ENCODE data around the gene ACTR1A. TPM values are rescaled to one million over a fixed set of nuclear protein-coding genes. Genes with fewer than 3 reads are reported as not detected.

The ACTR1A gene
- total and polyA plus RNA-seq, 9 of the 15 experiments (the other 6 are each of a cell fraction or from before 2014, with no cell fraction given) = 36.3 to 77.2 (median 49.6) TPM

DNA sequence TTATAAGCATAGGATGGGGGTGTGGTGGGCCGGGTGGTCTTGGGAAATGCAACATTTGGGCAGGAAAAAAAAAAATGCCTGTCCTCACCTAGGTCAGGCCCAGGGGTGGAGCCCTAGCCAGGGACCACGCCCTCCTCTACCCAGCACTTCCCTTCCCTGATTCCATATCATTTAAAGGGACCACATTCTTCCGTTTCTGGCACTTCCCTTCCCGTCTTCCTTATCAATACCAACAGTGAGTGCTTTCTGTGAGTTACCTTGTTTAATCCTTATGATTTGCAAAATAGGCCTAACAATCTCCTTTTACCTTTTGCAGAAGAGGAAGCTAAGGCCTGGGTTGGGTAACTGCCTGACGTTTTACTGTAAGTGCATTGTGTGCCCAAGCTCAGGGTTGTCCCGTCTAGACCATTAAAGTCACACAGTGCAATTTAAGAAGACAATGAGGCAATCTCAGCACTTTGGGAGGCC lies 34.5 kb downstream of the ACTR1A start:
- peak overlapping the region; percentile 13 for H3K27ac ChIP-seq (ENCODE audit: extremely low read depth, low read depth, low read length)
- DNase-seq (ENCODE audit: extremely low read depth in 1 of 4, low spot score in 3 of 4) (peak; percentile 35 to 67 (median 44)), ATAC-seq (peak; percentile 77), FAIRE-seq (peak; percentile 78)
- H3K9ac ChIP-seq (ENCODE audit: insufficient read depth in 1 of 2, low read depth in 2 of 2, low read length in 2 of 2) = peak overlapping the region; percentile 18 to 61; a peak in 2 of 4 replicates
- WGBS (ENCODE audit: insufficient coverage, low coverage, missing lambda C conversion rate) = 0% methylated on average over 4 of the region's 6 CpGs
- no TSS peak for BruUV-seq (replicated peaks)
- peak overlapping the region; percentile 29; the same call in 1 of the 2 replicates for H3K4me3 ChIP-seq
- H3K4me2 ChIP-seq (ENCODE audit: insufficient read depth, low read length) = peak overlapping the region; percentile 67
- H3K27me3 ChIP-seq (ENCODE audit: control insufficient read depth in 2 of 2, insufficient read depth in 2 of 2, low read length in 2 of 2) = no peaks in the 10 kb centered on the region
- peak overlapping the region; percentile 85 for H2AFZ ChIP-seq (ENCODE audit: low read depth, low read length)
- H3K9me1 ChIP-seq (ENCODE audit: control insufficient read depth, insufficient read depth, low read length) = no peaks in the 10 kb centered on the region
- H3K9me3 ChIP-seq (replicated peaks; ENCODE audit: control insufficient read depth, insufficient read depth, low read depth, low read length) = no peaks in the 10 kb centered on the region
- H3K4me1 ChIP-seq (replicated peaks in 1 of 2; ENCODE audit: control insufficient read depth in 2 of 2, insufficient read depth in 2 of 2, low read length in 2 of 2) = peaks cover 12 to 21% of the 10 kb centered on the region in 2 experiments
- no peaks in the 10 kb centered on the region for H4K20me1 ChIP-seq (replicated peaks; ENCODE audit: control insufficient read depth, insufficient read depth, low read length)
- no peaks in the 10 kb centered on the region for H3K79me2 ChIP-seq (ENCODE audit: control insufficient read depth, insufficient read depth, low read length)
- in situ Hi-C loops (cut with MboI) = no loop called here
- intact Hi-C loops (cut with micrococcal nuclease) = no loop called here
- POLR2A ChIA-PET = interaction anchor here (0.6 to 1.6 kb wide), 4 partner anchors 11 to 1609 kb away, joined by 3 to 6 read pairs (median 4); no protein-coding TSS in a partner anchor
- CTCF ChIA-PET (ENCODE audit: low intra/inter-chr PET ratio) = no interaction called here
- H3K36me3 ChIP-seq (ENCODE audit: control insufficient read depth, insufficient read depth, low read length) = no peaks in the 10 kb centered on the region
- TF ChIP-seq LEF1 (IDR thresholded peaks at IDR 0.05) (no peak), TRIM28 (IDR thresholded peaks at IDR 0.05) (no peak), ELF1 (tag; IDR thresholded peaks at IDR 0.05) (0 out of 2 replicates have a peak, but pooled peaks have one; percentile 36), RUNX1 (IDR thresholded peaks at IDR 0.05; ENCODE audit: low read depth) (no peak), TEAD4 (IDR thresholded peaks at IDR 0.05; ENCODE audit: low read length) (0 out of 2 replicates have a peak, but pooled peaks have one; percentile 12), TEAD4 (CRISPR knock-in tag; IDR thresholded peaks at IDR 0.05; ENCODE audit: borderline replicate concordance) (no peak), ZFX (CRISPR knock-in tag; IDR thresholded peaks at IDR 0.05) (peak; percentile 1; the same call in 1 of the 2 replicates), GABPA (tag; conservative IDR thresholded peaks at IDR 0.05; ENCODE audit: low read depth) (peak; percentile 52), DPF2 (IDR thresholded peaks at IDR 0.05) (peak; percentile 53; the same call in 1 of the 2 replicates), ATF7 (IDR thresholded peaks at IDR 0.05) (no peak), NFIC (IDR thresholded peaks at IDR 0.05) (0 out of 2 replicates have a peak, but pooled peaks have one; percentile 15), ZNF384 (IDR thresholded peaks at IDR 0.05; ENCODE audit: low read depth, low read length) (0 out of 2 replicates have a peak, but pooled peaks have one; percentile 16), EWSR1 (IDR thresholded peaks at IDR 0.05; ENCODE audit: borderline replicate concordance, low read depth, partially characterized antibody) (no peak), C11orf30 (IDR thresholded peaks at IDR 0.05; ENCODE audit: low read depth) (peak; percentile 6; the same call in 1 of the 2 replicates), EP400 (IDR thresholded peaks at IDR 0.05) (0 out of 2 replicates have a peak, but pooled peaks have one; percentile 16), SPI1 (IDR thresholded peaks at IDR 0.05; ENCODE audit: borderline replicate concordance, low read depth, low read length) (peak; percentile 88), MTA1 (IDR thresholded peaks at IDR 0.05; ENCODE audit: borderline replicate concordance) (peak; percentile 25; the same call in 1 of the 2 replicates), MEF2A (IDR thresholded peaks at IDR 0.05; ENCODE audit: control insufficient read depth, low read depth, low read length) (no peak)
- TF ChIP-seq, protein P1, sequence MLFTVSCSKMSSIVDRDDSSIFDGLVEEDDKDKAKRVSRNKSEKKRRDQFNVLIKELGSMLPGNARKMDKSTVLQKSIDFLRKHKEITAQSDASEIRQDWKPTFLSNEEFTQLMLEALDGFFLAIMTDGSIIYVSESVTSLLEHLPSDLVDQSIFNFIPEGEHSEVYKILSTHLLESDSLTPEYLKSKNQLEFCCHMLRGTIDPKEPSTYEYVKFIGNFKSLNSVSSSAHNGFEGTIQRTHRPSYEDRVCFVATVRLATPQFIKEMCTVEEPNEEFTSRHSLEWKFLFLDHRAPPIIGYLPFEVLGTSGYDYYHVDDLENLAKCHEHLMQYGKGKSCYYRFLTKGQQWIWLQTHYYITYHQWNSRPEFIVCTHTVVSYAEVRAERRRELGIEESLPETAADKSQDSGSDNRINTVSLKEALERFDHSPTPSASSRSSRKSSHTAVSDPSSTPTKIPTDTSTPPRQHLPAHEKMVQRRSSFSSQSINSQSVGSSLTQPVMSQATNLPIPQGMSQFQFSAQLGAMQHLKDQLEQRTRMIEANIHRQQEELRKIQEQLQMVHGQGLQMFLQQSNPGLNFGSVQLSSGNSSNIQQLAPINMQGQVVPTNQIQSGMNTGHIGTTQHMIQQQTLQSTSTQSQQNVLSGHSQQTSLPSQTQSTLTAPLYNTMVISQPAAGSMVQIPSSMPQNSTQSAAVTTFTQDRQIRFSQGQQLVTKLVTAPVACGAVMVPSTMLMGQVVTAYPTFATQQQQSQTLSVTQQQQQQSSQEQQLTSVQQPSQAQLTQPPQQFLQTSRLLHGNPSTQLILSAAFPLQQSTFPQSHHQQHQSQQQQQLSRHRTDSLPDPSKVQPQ (CRISPR knock-in tag; IDR thresholded peaks at IDR 0.05; ENCODE audit: borderline replicate concordance) = no peak
- TF ChIP-seq, protein P2, sequence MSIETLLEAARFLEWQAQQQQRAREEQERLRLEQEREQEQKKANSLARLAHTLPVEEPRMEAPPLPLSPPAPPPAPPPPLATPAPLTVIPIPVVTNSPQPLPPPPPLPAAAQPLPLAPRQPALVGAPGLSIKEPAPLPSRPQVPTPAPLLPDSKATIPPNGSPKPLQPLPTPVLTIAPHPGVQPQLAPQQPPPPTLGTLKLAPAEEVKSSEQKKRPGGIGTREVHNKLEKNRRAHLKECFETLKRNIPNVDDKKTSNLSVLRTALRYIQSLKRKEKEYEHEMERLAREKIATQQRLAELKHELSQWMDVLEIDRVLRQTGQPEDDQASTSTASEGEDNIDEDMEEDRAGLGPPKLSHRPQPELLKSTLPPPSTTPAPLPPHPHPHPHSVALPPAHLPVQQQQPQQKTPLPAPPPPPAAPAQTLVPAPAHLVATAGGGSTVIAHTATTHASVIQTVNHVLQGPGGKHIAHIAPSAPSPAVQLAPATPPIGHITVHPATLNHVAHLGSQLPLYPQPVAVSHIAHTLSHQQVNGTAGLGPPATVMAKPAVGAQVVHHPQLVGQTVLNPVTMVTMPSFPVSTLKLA (conservative IDR thresholded peaks at IDR 0.05) = peak in 1 of 2 experiments; percentile 42; a peak in 2 of 4 replicates
